BJ (cell line): ENCODE data around the gene SEMA3D. TPM values are rescaled to one million over a fixed set of nuclear protein-coding genes. Genes with fewer than 3 reads are reported as not detected.

Source experiments
- CTCF ChIA-PET: fragments of 350-600 bp; formaldehyde crosslinking; extraction: SDS; loops from one replicate; lab custom pipeline; 2021; ENCODE audit warnings: antibody characterized with exemption, inconsistent platforms; lab: Yijun Ruan, JAX
- POLR2A ChIA-PET: fragments of 300-600 bp; sonication (Branson Sonifier 250); formaldehyde crosslinking; extraction: SDS; loops from one replicate; lab custom pipeline; 2021; ENCODE audit warnings: antibody characterized with exemption; lab: Charles Lee
- DNase-seq: peaks from one replicate; pipeline ENCODE4 v3.0.0-alpha.2; 2011; ENCODE audit warnings: low read depth
- H3K27me3 ChIP-seq: 2 replicates; pipeline ENCODE4 v1.6.0; 2011; ENCODE audit warnings: low read length; ENCODE audit not compliant: control insufficient read depth, insufficient read depth
- H3K36me3 ChIP-seq: 2 replicates; pipeline ENCODE4 v1.5.1; 2011; ENCODE audit warnings: low read length; ENCODE audit not compliant: control insufficient read depth, insufficient read depth
- H3K4me3 ChIP-seq: 2 replicates; pipeline ENCODE4 v1.5.1; 2011; ENCODE audit warnings: low read depth, mild to moderate bottlenecking, control low read depth, low read length
- CTCF ChIP-seq: IDR thresholded peaks from 2 replicates; pipeline ENCODE4 v1.5.1; 2011; ENCODE audit warnings: low read depth, mild to moderate bottlenecking, control low read depth, inconsistent platforms, low read length, moderate library complexity; ENCODE audit not compliant: insufficient read depth
- polyA plus RNA-seq: library from polyadenylated mRNA; depleted of rRNA; stranded (reverse); fragments of >200 nt; gene quantifications from 2 replicates; pipeline ENCODE4 v1.2.3, GENCODE V29; 2011

The SEMA3D gene
- polyA plus RNA-seq, 1 experiment: 19.9 TPM

- ChIA-PET CTCF (no interaction called here), POLR2A (no interaction called here)
- no peak for TF ChIP-seq CTCF
- Histone ChIP-seq H3K4me3 (no peak overlapping the region), H3K36me3 (no peaks in the 10 kb centered on the region), H3K27me3 (no peaks in the 10 kb centered on the region)
- DNase-seq: no peak
Observed at GRCh38 chr7:85103962-85104361, 82.9 kb downstream of the SEMA3D start.

GRCh38 chr7:85103357-85103756 lies 83.5 kb downstream of the SEMA3D start:
- CTCF ChIA-PET: interaction anchor here (0.8 to 1.4 kb wide), 4 partner anchors 14 to 83 kb away, joined by 3 to 5 read pairs (median 4); partner anchors contain the start of gene SEMA3D
- H3K4me3 ChIP-seq: no peak overlapping the region
- no peaks in the 10 kb centered on the region for H3K27me3 ChIP-seq
- TF ChIP-seq CTCF: no peak
- H3K36me3 ChIP-seq: no peaks in the 10 kb centered on the region
- POLR2A ChIA-PET: interaction anchor here (1.0 kb wide), 1 partner anchor 386 kb away, joined by 3 read pairs; no protein-coding TSS in a partner anchor
- no peak for DNase-seq

GRCh38 chr7:85102813-85103350 lies 84.0 kb downstream of the SEMA3D start:
- ChIA-PET CTCF (interaction anchor here (0.8 to 1.4 kb wide), 5 partner anchors 12 to 84 kb away, joined by 3 to 5 read pairs (median 3); partner anchors contain the start of gene SEMA3D), POLR2A (interaction anchor here (0.6 to 1.0 kb wide), 2 partner anchors 17 to 387 kb away, joined by 3 to 6 read pairs; no protein-coding TSS in a partner anchor)
- peak; percentile 33 for DNase-seq
- TF ChIP-seq CTCF: no peak
- Histone ChIP-seq H3K4me3 (no peak overlapping the region), H3K27me3 (no peaks in the 10 kb centered on the region), H3K36me3 (no peaks in the 10 kb centered on the region)

GRCh38 chr7:85101347-85101746 lies 85.5 kb downstream of the SEMA3D start:
- no peaks in the 10 kb centered on the region for H3K27me3 ChIP-seq
- ChIA-PET POLR2A (no interaction called here), CTCF (no interaction called here)
- TF ChIP-seq CTCF: no peak
- no peaks in the 10 kb centered on the region for H3K36me3 ChIP-seq
- H3K4me3 ChIP-seq: no peak overlapping the region
- no peak for DNase-seq

GRCh38 chr7:85097844-85098243 lies 89.0 kb downstream of the SEMA3D start:
- DNase-seq: no peak
- ChIA-PET CTCF (interaction anchor here (1.2 kb wide), 1 partner anchor 27 kb away, joined by 3 read pairs; no protein-coding TSS in a partner anchor), POLR2A (no interaction called here)
- no peaks in the 10 kb centered on the region for H3K36me3 ChIP-seq
- H3K4me3 ChIP-seq: no peak overlapping the region
- TF ChIP-seq CTCF: no peak
- no peaks in the 10 kb centered on the region for H3K27me3 ChIP-seq
